H9 (cell line): ENCODE results near the gene PDE8A. TPM values are rescaled to one million over a fixed set of nuclear protein-coding genes. Genes with fewer than 3 reads are reported as not detected.

Experiments
- DNase-seq: peaks from one replicate; pipeline ENCODE4 v3.0.0-alpha.2; 2017
- H2AFZ ChIP-seq: one replicate; pipeline ENCODE4 v1.6.1; 2013; ENCODE audit warnings: mild to moderate bottlenecking, low read length, control low read depth, moderate library complexity
- H2AK5ac ChIP-seq: 2 replicates; pipeline ENCODE4 v1.6.1; 2013; ENCODE audit warnings: low read length, control low read depth, mixed read lengths; ENCODE audit not compliant: insufficient read length
- H2BK120ac ChIP-seq: one replicate; pipeline ENCODE4 v1.6.1; 2013; ENCODE audit warnings: low read depth, mild to moderate bottlenecking, low read length, control low read depth, inconsistent platforms; ENCODE audit not compliant: poor library complexity, severe bottlenecking
- H2BK12ac ChIP-seq: 2 replicates; pipeline ENCODE4 v1.6.1; 2013; ENCODE audit warnings: low read length, control low read depth, mixed read lengths, low read depth; ENCODE audit not compliant: insufficient read length
- H2BK15ac ChIP-seq: 2 replicates; pipeline ENCODE4 v1.6.1; 2013; ENCODE audit warnings: low read depth, low read length, control low read depth
- H2BK20ac ChIP-seq: one replicate; pipeline ENCODE4 v1.6.1; 2013; ENCODE audit warnings: low read depth, mild to moderate bottlenecking, low read length, control low read depth, inconsistent platforms; ENCODE audit not compliant: poor library complexity, severe bottlenecking
- H2BK5ac ChIP-seq: 2 replicates; pipeline ENCODE4 v1.6.1; 2013; ENCODE audit warnings: low read length, control low read depth, mixed read lengths; ENCODE audit not compliant: insufficient read length
- H3K14ac ChIP-seq: 2 replicates; pipeline ENCODE4 v1.6.1; 2013; ENCODE audit warnings: low read length, control low read depth; ENCODE audit not compliant: insufficient read depth
- H3K18ac ChIP-seq: 2 replicates; pipeline ENCODE4 v1.6.1; 2013; ENCODE audit warnings: low read depth, mild to moderate bottlenecking, mixed read lengths, low read length, control low read depth; ENCODE audit not compliant: insufficient read length
- H3K23ac ChIP-seq: 2 replicates; pipeline ENCODE4 v1.6.1; 2013; ENCODE audit warnings: low read length, control low read depth, mixed read lengths, low read depth; ENCODE audit not compliant: insufficient read length
- H3K23me2 ChIP-seq: 2 replicates; pipeline ENCODE4 v1.6.1; 2013; ENCODE audit warnings: low read depth, mild to moderate bottlenecking, mixed read lengths, low read length, control low read depth; ENCODE audit not compliant: insufficient read length, poor library complexity, severe bottlenecking
- H3K27ac ChIP-seq: 2 replicates; pipeline ENCODE4 v1.5.1; 2013; ENCODE audit warnings: low read length, control low read depth, mixed read lengths, low read depth; ENCODE audit not compliant: insufficient read length
- H3K27me3 ChIP-seq: 2 replicates; pipeline ENCODE4 v1.6.1; 2013; ENCODE audit warnings: low read length, control low read depth, inconsistent platforms; ENCODE audit not compliant: insufficient read depth
- H3K4ac ChIP-seq: 2 replicates; pipeline ENCODE4 v1.6.1; 2013; ENCODE audit warnings: low read depth, mild to moderate bottlenecking, control low read depth, inconsistent platforms, low read length, moderate library complexity
- H3K4me1 ChIP-seq: 2 replicates; pipeline ENCODE4 v1.6.1; 2013; ENCODE audit warnings: low read length, control low read depth, inconsistent platforms; ENCODE audit not compliant: insufficient read depth
- H3K4me2 ChIP-seq: 2 replicates; pipeline ENCODE4 v1.6.1; 2013; ENCODE audit warnings: low read length, control low read depth, mixed read lengths; ENCODE audit not compliant: insufficient read length, insufficient read depth
- H3K56ac ChIP-seq: 2 replicates; pipeline ENCODE4 v1.6.1; 2013; ENCODE audit warnings: low read depth, mild to moderate bottlenecking, mixed read lengths, low read length, control low read depth; ENCODE audit not compliant: insufficient read length
- H3K79me1 ChIP-seq: 2 replicates; pipeline ENCODE4 v1.6.1; 2013; ENCODE audit warnings: low read depth, mild to moderate bottlenecking, moderate library complexity, low read length, control low read depth, inconsistent platforms; ENCODE audit not compliant: insufficient read depth, poor library complexity, severe bottlenecking
- H3K79me2 ChIP-seq: 2 replicates; pipeline ENCODE4 v1.6.1; 2013; ENCODE audit warnings: low read length, control low read depth, inconsistent platforms; ENCODE audit not compliant: insufficient read depth
- H3K9ac ChIP-seq: 2 replicates; pipeline ENCODE4 v1.6.1; 2013; ENCODE audit warnings: low read length, control low read depth, mixed read lengths; ENCODE audit not compliant: insufficient read length; ENCODE audit errors: extremely low read depth
- H3K9me3 ChIP-seq: one replicate; pipeline ENCODE4 v1.6.1; 2013; ENCODE audit warnings: low read depth, low read length, inconsistent platforms; ENCODE audit not compliant: control insufficient read depth
- H3T11ph ChIP-seq: one replicate; pipeline ENCODE4 v1.6.1; 2013; ENCODE audit warnings: mild to moderate bottlenecking, low read length, control low read depth, inconsistent platforms
- H4K20me1 ChIP-seq: one replicate; pipeline ENCODE4 v1.6.1; 2013; ENCODE audit not compliant: control insufficient read depth, insufficient read length, insufficient read depth
- H4K5ac ChIP-seq: 2 replicates; pipeline ENCODE4 v1.6.1; 2013; ENCODE audit warnings: low read depth, mild to moderate bottlenecking, mixed read lengths, low read length, control low read depth; ENCODE audit not compliant: insufficient read length
- H4K8ac ChIP-seq: replicated peaks from 2 replicates; pipeline ENCODE4 v1.6.1; 2013; ENCODE audit warnings: low read length, control low read depth, mixed read lengths, low read depth; ENCODE audit not compliant: insufficient read length
- H4K91ac ChIP-seq: 2 replicates; pipeline ENCODE4 v1.6.1; 2013; ENCODE audit warnings: low read depth, mild to moderate bottlenecking, moderate library complexity, mixed read lengths, low read length, control low read depth; ENCODE audit not compliant: insufficient read length
- H3K27ac Mint-ChIP-seq, 3 experiments: 2 replicates in 2 of 3; 3 replicates in 1 of 3; pipeline ENCODE4 v1.8.0; 2020 to 2021; ENCODE audit warnings: mixed read lengths in 3 of 3, mild to moderate bottlenecking in 1 of 3, moderate library complexity in 1 of 3
- H3K27me3 Mint-ChIP-seq: 2 replicates; pipeline ENCODE4 v1.8.0; 2021; ENCODE audit warnings: low read depth, mild to moderate bottlenecking, moderate library complexity, mixed read lengths
- H3K36me3 Mint-ChIP-seq, 3 experiments: 2 replicates in 2 of 3; 3 replicates in 1 of 3; pipeline ENCODE4 v1.8.0; 2020 to 2021; ENCODE audit warnings: low read depth in 3 of 3, mixed read lengths in 3 of 3; ENCODE audit not compliant: insufficient read depth in 1 of 3
- H3K4me1 Mint-ChIP-seq, 2 experiments: 2 replicates each; pipeline ENCODE4 v1.8.0; 2020; ENCODE audit warnings: mixed read lengths in 2 of 2
- H3K4me3 Mint-ChIP-seq, 2 experiments: 2 replicates in 1 of 2; 3 replicates in 1 of 2; pipeline ENCODE4 v1.8.0; 2020 to 2021; ENCODE audit warnings: mild to moderate bottlenecking in 2 of 2, mixed read lengths in 2 of 2, moderate library complexity in 1 of 2
- H3K9me3 Mint-ChIP-seq, 2 experiments: 2 replicates in 1 of 2; 3 replicates in 1 of 2; pipeline ENCODE4 v1.8.0; 2020; ENCODE audit warnings: mild to moderate bottlenecking in 2 of 2, mixed read lengths in 2 of 2, moderate library complexity in 1 of 2
- WGBS: extraction: QIAGEN DNeasy Blood & Tissue Kit; methylation state at CpG from one replicate; pipeline ENCODE4 v1.1.7; 2013; ENCODE audit warnings: missing lambda C conversion rate, low lambda C conversion rate, mixed read lengths; ENCODE audit not compliant: insufficient read length; ENCODE audit errors: extremely low coverage; 5-methylcytosine and 5-hydroxymethylcytosine counted together
- total RNA-seq: library from RNA; stranded (reverse); gene quantifications from 2 replicates; pipeline ENCODE4 v1.2.1, GENCODE V29; 2021
- TF ChIP-seq, protein P1 (sequence below): fragments of 200-600 bp; sonication (generic); conservative IDR thresholded peaks from 3 replicates; pipeline ENCODE4 v1.8.0; 2021; ENCODE audit warnings: antibody characterized with exemption, mild to moderate bottlenecking

PDE8A gene
- total RNA-seq, 1 experiment from 2014 or later: 9.3 TPM

- H2BK5ac ChIP-seq: no peak overlapping the region
- no peak overlapping the region for H3K27ac ChIP-seq
- H3K4me1 Mint-ChIP-seq: peaks cover 32 to 50% of the 10 kb centered on the region in 2 experiments
Observed at GRCh38 chr15:85027421-85027820, 45.8 kb downstream of the PDE8A start.

More at GRCh38 chr15:85027421-85027820, 45.8 kb downstream of the PDE8A start:
- no peaks in the 10 kb centered on the region for H3K9me3 Mint-ChIP-seq
- Histone ChIP-seq H2BK12ac (no peak overlapping the region), H3K9ac (no peak overlapping the region), H3K23me2 (no peaks in the 10 kb centered on the region), H3K14ac (no peak overlapping the region), H3K27me3 (no peaks in the 10 kb centered on the region), H4K20me1 (no peaks in the 10 kb centered on the region), H3K18ac (no peak overlapping the region), H3K56ac (no peak overlapping the region), H2BK20ac (no peak overlapping the region), H2BK120ac (no peak overlapping the region), H3K4me1 (peaks cover 6% of the 10 kb centered on the region), H3T11ph (no peak overlapping the region), H3K23ac (no peak overlapping the region), H2AFZ (no peak overlapping the region), H3K79me2 (no peaks in the 10 kb centered on the region; the same call in 1 of the 2 replicates), H4K8ac (no peak overlapping the region), H2BK15ac (no peak overlapping the region), H2AK5ac (no peak overlapping the region), H3K79me1 (peaks cover 3% of the 10 kb centered on the region), H3K4ac (no peak overlapping the region), H4K5ac (no peak overlapping the region), H4K91ac (no peak overlapping the region), H3K9me3 (no peaks in the 10 kb centered on the region), H3K4me2 (no peak overlapping the region)
- no peak overlapping the region for H3K27ac Mint-ChIP-seq
- H3K36me3 Mint-ChIP-seq: no peaks in the 10 kb centered on the region
- DNase-seq: no peak
- H3K4me3 Mint-ChIP-seq: no peak overlapping the region
- TF ChIP-seq, protein P1, sequence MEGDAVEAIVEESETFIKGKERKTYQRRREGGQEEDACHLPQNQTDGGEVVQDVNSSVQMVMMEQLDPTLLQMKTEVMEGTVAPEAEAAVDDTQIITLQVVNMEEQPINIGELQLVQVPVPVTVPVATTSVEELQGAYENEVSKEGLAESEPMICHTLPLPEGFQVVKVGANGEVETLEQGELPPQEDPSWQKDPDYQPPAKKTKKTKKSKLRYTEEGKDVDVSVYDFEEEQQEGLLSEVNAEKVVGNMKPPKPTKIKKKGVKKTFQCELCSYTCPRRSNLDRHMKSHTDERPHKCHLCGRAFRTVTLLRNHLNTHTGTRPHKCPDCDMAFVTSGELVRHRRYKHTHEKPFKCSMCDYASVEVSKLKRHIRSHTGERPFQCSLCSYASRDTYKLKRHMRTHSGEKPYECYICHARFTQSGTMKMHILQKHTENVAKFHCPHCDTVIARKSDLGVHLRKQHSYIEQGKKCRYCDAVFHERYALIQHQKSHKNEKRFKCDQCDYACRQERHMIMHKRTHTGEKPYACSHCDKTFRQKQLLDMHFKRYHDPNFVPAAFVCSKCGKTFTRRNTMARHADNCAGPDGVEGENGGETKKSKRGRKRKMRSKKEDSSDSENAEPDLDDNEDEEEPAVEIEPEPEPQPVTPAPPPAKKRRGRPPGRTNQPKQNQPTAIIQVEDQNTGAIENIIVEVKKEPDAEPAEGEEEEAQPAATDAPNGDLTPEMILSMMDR: no peak
- no peaks in the 10 kb centered on the region for H3K27me3 Mint-ChIP-seq
- no CpG with 5 or more reads among the region's 4 CpGs for WGBS
